GM18505 (cell line): Measurements from ENCODE around the gene MCRS1.
"Not testable (repeated sequence)": the region's sequence is repeated elsewhere in the genome, so short reads cannot be mapped to it uniquely, and the experiment has no call there.

Experiments
- ATAC-seq: cut with Tn5 transposase; IDR thresholded peaks from one replicate; pipeline ENCODE4 v1.9.1; 2021; ENCODE audit not compliant: unreplicated experiment
- POLR2A ChIP-seq: IDR thresholded peaks from 4 replicates; pipeline ENCODE4 v1.6.1; 2011; ENCODE audit warnings: borderline replicate concordance; ENCODE audit not compliant: insufficient read depth, insufficient read length; ENCODE audit errors: extremely low read depth

The MCRS1 gene

DNA sequence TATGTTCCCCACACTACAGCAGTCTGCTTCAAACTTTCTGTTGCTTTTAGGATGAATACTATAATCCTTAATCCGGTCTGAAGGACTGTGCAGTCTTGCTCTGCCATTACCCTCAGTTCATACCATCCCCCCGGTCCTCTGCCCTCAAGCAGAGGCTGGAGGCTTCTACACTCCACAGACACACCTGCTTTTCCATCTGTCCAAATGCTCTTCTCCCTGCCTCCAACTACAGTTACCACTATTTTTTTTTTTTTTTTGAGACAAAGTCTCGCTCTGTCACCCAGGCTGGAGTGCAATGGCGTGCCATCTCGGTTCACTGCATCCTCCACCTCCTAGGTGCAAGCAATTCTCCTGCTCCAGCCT lies 48.4 kb downstream of the MCRS1 start:
- ATAC-seq = no peak
- no peak for TF ChIP-seq POLR2A

DNA sequence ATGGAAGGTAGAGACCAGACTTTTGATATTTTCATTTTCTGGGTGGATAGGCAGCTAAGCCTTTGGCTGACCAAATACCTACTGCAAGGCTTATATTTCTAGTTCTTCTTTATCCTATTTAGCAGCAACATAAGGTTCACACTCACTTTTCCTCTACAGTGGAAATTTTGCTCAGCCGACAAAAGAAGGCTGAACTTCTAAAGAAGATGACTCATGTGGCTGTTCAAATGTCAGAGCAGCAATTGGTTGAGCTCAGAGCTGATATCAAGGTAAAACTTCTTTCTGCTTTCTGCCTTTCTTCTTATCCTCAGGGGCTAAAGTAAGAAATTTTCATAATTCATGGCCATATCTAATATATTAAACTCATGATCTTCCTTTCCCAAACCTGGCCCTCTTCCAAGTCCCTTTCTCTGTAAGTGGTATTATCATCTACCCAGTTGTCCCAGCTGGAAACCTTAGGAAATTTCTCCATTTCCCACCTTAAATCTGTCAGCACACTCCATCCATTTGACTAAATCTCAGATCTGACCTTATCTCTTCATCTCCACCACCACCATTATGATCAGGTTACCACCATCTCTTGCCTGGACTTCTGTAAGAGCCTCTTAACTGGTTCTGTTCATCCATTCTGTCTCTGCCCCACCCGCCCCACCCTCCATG lies 48.9 kb downstream of the MCRS1 start:
- no peak for TF ChIP-seq POLR2A
- no peak for ATAC-seq

- TF ChIP-seq POLR2A = no peak
- no peak for ATAC-seq
These were observed 52.7 kb downstream of the MCRS1 start for GRCh38 chr12:49515266-49515665.

- TF ChIP-seq POLR2A = no peak
- ATAC-seq = no peak
These were observed 55.4 kb downstream of the MCRS1 start for GRCh38 chr12:49512546-49512945.

DNA sequence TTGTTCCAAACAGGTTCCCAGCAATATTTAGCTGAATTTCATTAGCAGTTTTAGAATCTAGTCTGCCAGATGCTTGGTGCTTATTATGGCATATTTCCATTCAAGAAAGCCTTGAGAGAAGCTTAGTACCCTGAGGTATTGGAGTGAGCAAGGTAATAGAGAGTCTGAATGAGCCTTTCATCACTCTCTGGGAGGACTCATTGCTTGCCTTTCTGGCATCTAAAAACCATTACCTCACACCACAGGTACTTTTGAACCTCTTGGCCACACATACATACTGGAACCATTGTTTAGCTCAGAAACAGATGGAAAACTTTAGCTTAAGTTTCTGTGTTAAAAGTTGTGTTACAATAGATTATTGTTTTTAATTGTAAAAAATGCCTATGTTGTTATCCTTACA lies 56.5 kb downstream of the MCRS1 start:
- TF ChIP-seq POLR2A = no peak
- no peak for ATAC-seq

DNA sequence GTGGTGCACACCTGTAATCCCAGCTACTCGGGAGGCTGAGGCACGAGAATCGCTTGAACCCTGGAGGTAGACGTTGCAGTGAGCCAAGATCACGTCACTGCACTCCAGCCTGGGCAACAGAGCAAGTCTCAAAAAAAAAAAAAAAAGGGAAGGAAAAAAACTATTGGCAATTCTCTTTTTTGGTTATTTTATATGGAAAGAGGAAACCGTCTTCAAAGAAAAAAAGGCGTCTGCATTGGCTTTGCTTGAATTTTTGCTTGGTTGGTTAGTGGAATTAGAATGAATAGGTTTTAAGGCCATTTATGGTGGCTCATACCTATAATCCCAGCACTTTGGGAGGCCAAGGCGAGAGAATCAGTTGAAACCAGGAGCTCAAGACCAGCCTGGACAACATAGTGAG lies 58.3 kb downstream of the MCRS1 start:
- not testable (repeated sequence) for ATAC-seq
